ENCODE results near the gene DTX3. TPM values are rescaled to one million over a fixed set of nuclear protein-coding genes. Genes with fewer than 3 reads are reported as not detected.
"Not testable (repeated sequence)": the region's sequence is repeated elsewhere in the genome, so short reads cannot be mapped to it uniquely, and the experiment has no call there.

Gene DTX3
- total RNA-seq = 22.3 TPM
- long read RNA-seq, transcript DTX3-204 (6 exons, 2,067 nt) = major isoform, 7 of 18 reads
- long read RNA-seq, partial matches to known transcripts = 3 of 18 reads
- long read RNA-seq, other reads (novel, unspliced or antisense) = 4 of 18 reads

DNA sequence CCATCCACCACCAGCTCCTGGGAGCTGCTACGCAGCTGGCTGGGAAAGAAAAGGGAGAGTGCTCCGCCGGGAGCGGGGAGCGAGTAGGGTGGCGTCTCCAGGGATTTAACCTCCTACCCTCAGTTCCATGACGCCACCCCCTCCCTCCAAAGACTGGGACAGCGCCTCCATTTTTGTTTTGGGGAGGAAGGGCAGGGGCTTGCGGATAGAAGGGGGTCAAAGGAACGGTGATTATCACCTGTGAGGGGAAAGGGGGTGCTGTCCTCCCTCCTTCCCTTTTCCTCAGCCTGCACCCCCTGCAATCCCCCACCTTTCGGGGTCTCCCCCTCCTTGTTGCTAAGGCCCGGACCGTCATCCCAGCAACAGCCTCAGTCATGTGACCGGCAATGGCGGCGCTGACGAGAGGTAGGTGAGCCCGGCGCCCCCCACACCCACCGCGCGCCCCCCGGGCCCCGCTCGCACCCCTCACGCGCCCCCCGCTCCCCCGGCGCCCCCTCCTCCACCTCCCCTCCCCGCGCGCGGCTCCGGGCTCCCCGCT is at the start of gene DTX3:
Gene DTX3 (plus strand): TSS at position 371 of the 538 bp plus-strand sequence. CDS start 1,694 bp downstream, outside the sequence.
- Histone ChIP-seq H3K9me3 (replicated peaks) (no peaks in the 10 kb centered on the region), H3K36me3 (peaks cover 39% of the 10 kb centered on the region), H3K27ac (replicated peaks) (peak within 1 kb of the TSS; percentile 92), H3K27me3 (ENCODE audit: low read depth) (no peaks in the 10 kb centered on the region), H3K4me3 (peak within 1 kb of the TSS; percentile 83), H3K4me1 (peaks cover 64% of the 10 kb centered on the region)
- TF ChIP-seq, protein P1, sequence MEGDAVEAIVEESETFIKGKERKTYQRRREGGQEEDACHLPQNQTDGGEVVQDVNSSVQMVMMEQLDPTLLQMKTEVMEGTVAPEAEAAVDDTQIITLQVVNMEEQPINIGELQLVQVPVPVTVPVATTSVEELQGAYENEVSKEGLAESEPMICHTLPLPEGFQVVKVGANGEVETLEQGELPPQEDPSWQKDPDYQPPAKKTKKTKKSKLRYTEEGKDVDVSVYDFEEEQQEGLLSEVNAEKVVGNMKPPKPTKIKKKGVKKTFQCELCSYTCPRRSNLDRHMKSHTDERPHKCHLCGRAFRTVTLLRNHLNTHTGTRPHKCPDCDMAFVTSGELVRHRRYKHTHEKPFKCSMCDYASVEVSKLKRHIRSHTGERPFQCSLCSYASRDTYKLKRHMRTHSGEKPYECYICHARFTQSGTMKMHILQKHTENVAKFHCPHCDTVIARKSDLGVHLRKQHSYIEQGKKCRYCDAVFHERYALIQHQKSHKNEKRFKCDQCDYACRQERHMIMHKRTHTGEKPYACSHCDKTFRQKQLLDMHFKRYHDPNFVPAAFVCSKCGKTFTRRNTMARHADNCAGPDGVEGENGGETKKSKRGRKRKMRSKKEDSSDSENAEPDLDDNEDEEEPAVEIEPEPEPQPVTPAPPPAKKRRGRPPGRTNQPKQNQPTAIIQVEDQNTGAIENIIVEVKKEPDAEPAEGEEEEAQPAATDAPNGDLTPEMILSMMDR (IDR thresholded peaks at IDR 0.05; ENCODE audit: borderline replicate concordance) = no peak
- DNase-seq = no peak
- intact Hi-C loops (cut with micrococcal nuclease) = no loop called here

DNA sequence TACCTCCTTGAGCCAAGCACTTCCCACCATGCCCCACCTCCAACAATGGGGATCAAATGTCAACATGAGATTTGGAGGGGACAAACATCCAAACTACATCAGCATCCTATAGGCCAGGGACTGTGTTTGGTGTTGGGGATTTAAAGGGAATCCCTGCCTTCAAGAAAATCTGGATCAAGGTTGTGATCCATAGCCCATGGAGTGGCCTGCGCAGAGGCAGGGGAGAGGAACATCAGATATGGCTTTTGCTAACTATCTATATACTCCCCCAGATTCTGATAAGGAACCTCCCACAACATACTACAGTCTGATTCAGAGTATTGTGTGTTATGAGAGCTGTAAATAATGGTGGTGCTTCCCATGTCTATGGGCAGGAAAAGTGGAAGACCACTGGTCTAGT is 49.7 kb upstream of the DTX3 start:
- intact Hi-C loops (cut with micrococcal nuclease) = no loop called here

GRCh38 chr12:57558864-57559263 is 45.8 kb upstream of the DTX3 start:
- Histone ChIP-seq H3K27ac (replicated peaks) (no peak overlapping the region), H3K4me1 (no peaks in the 10 kb centered on the region), H3K27me3 (ENCODE audit: low read depth) (peaks cover 41% of the 10 kb centered on the region), H3K9me3 (replicated peaks) (no peaks in the 10 kb centered on the region), H3K36me3 (no peaks in the 10 kb centered on the region), H3K4me3 (no peak overlapping the region)
- DNase-seq = no peak
- intact Hi-C loops (cut with micrococcal nuclease) = no loop called here
- TF ChIP-seq, protein P1 (IDR thresholded peaks at IDR 0.05; ENCODE audit: borderline replicate concordance) = no peak

More for the DNA sequence above, 49.7 kb upstream of the DTX3 start:
- no peak overlapping the region for H3K4me3 ChIP-seq
- no peaks in the 10 kb centered on the region for H3K36me3 ChIP-seq
- DNase-seq = no peak
- peaks cover 5% of the 10 kb centered on the region for H3K4me1 ChIP-seq
- peaks cover 46% of the 10 kb centered on the region for H3K27me3 ChIP-seq (ENCODE audit: low read depth)
- H3K9me3 ChIP-seq (replicated peaks) = no peaks in the 10 kb centered on the region
- no peak overlapping the region for H3K27ac ChIP-seq (replicated peaks)
- TF ChIP-seq, protein P1 (IDR thresholded peaks at IDR 0.05; ENCODE audit: borderline replicate concordance) = no peak

- H3K9me3 ChIP-seq (replicated peaks) = no peaks in the 10 kb centered on the region
- no peak overlapping the region for H3K4me3 ChIP-seq
- TF ChIP-seq, protein P1 (IDR thresholded peaks at IDR 0.05; ENCODE audit: borderline replicate concordance) = no peak
- intact Hi-C loops (cut with micrococcal nuclease) = no loop called here
- H3K4me1 ChIP-seq = no peaks in the 10 kb centered on the region
- H3K27me3 ChIP-seq (ENCODE audit: low read depth) = peaks cover 44% of the 10 kb centered on the region
- no peak overlapping the region for H3K27ac ChIP-seq (replicated peaks)
- DNase-seq = no peak
- no peaks in the 10 kb centered on the region for H3K36me3 ChIP-seq
Measured at GRCh38 chr12:57560516-57560915, 44.1 kb upstream of the DTX3 start.

GRCh38 chr12:57561117-57561516 is 43.5 kb upstream of the DTX3 start:
- intact Hi-C loops (cut with micrococcal nuclease); H3K4me1 ChIP-seq; H3K9me3 ChIP-seq (replicated peaks); H3K36me3 ChIP-seq; H3K4me3 ChIP-seq; H3K27ac ChIP-seq (replicated peaks); DNase-seq: not testable (repeated sequence)
- peaks cover 50% of the 10 kb centered on the region for H3K27me3 ChIP-seq (ENCODE audit: low read depth)

DNA sequence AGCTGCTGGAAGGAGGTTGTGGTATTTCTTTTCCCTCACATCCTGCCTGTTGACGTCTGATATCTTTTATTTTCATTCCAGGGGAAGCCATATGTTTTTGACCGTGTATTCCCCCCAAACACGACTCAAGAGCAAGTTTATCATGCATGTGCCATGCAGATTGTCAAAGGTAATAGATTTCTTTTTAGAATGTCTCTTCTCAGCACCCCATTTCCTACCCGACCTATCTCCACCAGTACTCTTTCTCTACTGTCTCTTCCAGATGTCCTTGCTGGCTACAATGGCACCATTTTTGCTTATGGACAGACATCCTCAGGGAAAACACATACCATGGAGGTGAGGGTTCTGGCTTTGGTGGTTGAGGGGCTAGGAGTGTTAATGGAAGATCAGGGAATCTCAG is 41.3 kb upstream of the DTX3 start:
- Histone ChIP-seq H3K4me1 (no peaks in the 10 kb centered on the region), H3K27me3 (ENCODE audit: low read depth) (peaks cover 71% of the 10 kb centered on the region), H3K36me3 (no peaks in the 10 kb centered on the region), H3K27ac (replicated peaks) (no peak overlapping the region), H3K9me3 (replicated peaks) (no peaks in the 10 kb centered on the region), H3K4me3 (no peak overlapping the region)
- no peak for DNase-seq
- intact Hi-C loops (cut with micrococcal nuclease) = no loop called here
- TF ChIP-seq, protein P1 (IDR thresholded peaks at IDR 0.05; ENCODE audit: borderline replicate concordance) = no peak
